HG03442 (cell line): ENCODE data around the gene MGMT.

Experiments
- ATAC-seq: cut with Tn5 transposase; IDR thresholded peaks from one replicate; pipeline ENCODE4 v1.9.1; 2021; ENCODE audit warnings: mild to moderate bottlenecking, moderate library complexity; ENCODE audit not compliant: unreplicated experiment

Gene MGMT

GRCh38 chr10:129814681-129815646 lies 347.9 kb downstream of the MGMT start:
- ATAC-seq = no peak

- no peak for ATAC-seq
Observed at GRCh38 chr10:129815898-129816655, 349.0 kb downstream of the MGMT start.

- no peak for ATAC-seq
Observed at GRCh38 chr10:129816656-129817045, 349.6 kb downstream of the MGMT start.
